ENCODE results near the gene NETO2. TPM values are rescaled to one million over a fixed set of nuclear protein-coding genes. Genes with fewer than 3 reads are reported as not detected.

NETO2 gene
- total and polyA plus RNA-seq, 2 donors from 2014 or later, result 1.4 to 4.8 TPM

GRCh38 chr16:47132308-47132707, 11.4 kb downstream of the NETO2 start:
- DNase-seq (peak in 1 of 5 donors; percentile 16), FAIRE-seq (no peak)
- Histone ChIP-seq H3K9me3 (ENCODE audit: control insufficient read depth in 2 of 3, insufficient read depth in 1 of 3, low read length in 3 of 3) (peaks cover 0 to 3% (median 0%) of the 10 kb centered on the region in 3 donors), H3K36me3 (ENCODE audit: control insufficient read depth in 2 of 3, insufficient read depth in 3 of 3, low read length in 3 of 3) (no peaks in the 10 kb centered on the region), H3K4me1 (ENCODE audit: control insufficient read depth in 2 of 3, insufficient read depth in 2 of 3, low read depth in 1 of 3, low read length in 3 of 3) (no peaks in the 10 kb centered on the region), H3K27me3 (ENCODE audit: control insufficient read depth, insufficient read depth, low read length) (no peaks in the 10 kb centered on the region), H3K4me3 (ENCODE audit: low read length in 3 of 3) (no peak overlapping the region), H3K9ac (ENCODE audit: low read length in 3 of 3) (no peak overlapping the region), H3K27ac (ENCODE audit: low read depth in 2 of 2, low read length in 2 of 2) (no peak overlapping the region)
- TF ChIP-seq, protein P1, sequence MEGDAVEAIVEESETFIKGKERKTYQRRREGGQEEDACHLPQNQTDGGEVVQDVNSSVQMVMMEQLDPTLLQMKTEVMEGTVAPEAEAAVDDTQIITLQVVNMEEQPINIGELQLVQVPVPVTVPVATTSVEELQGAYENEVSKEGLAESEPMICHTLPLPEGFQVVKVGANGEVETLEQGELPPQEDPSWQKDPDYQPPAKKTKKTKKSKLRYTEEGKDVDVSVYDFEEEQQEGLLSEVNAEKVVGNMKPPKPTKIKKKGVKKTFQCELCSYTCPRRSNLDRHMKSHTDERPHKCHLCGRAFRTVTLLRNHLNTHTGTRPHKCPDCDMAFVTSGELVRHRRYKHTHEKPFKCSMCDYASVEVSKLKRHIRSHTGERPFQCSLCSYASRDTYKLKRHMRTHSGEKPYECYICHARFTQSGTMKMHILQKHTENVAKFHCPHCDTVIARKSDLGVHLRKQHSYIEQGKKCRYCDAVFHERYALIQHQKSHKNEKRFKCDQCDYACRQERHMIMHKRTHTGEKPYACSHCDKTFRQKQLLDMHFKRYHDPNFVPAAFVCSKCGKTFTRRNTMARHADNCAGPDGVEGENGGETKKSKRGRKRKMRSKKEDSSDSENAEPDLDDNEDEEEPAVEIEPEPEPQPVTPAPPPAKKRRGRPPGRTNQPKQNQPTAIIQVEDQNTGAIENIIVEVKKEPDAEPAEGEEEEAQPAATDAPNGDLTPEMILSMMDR (IDR thresholded peaks at IDR 0.05; ENCODE audit: borderline replicate concordance, extremely low read depth, insufficient read depth), result no peak
- intact Hi-C loops (cut with DNase I), result no loop called here

- Histone ChIP-seq H3K27ac (ENCODE audit: low read depth in 2 of 2, low read length in 2 of 2) (no peak overlapping the region), H3K36me3 (ENCODE audit: control insufficient read depth in 2 of 3, insufficient read depth in 3 of 3, low read length in 3 of 3) (no peaks in the 10 kb centered on the region), H3K9me3 (ENCODE audit: control insufficient read depth in 2 of 3, insufficient read depth in 1 of 3, low read length in 3 of 3) (peaks cover 0 to 3% (median 0%) of the 10 kb centered on the region in 3 donors), H3K27me3 (ENCODE audit: control insufficient read depth, insufficient read depth, low read length) (no peaks in the 10 kb centered on the region), H3K4me1 (ENCODE audit: control insufficient read depth in 2 of 3, insufficient read depth in 2 of 3, low read depth in 1 of 3, low read length in 3 of 3) (no peaks in the 10 kb centered on the region), H3K9ac (ENCODE audit: low read length in 3 of 3) (no peak overlapping the region), H3K4me3 (ENCODE audit: low read length in 3 of 3) (no peak overlapping the region)
- FAIRE-seq (no peak), DNase-seq (no peak)
- TF ChIP-seq, protein P1 (IDR thresholded peaks at IDR 0.05; ENCODE audit: borderline replicate concordance, extremely low read depth, insufficient read depth), result no peak
- intact Hi-C loops (cut with DNase I), result no loop called here
Measured at GRCh38 chr16:47129755-47130435, 13.8 kb downstream of the NETO2 start.

DNA sequence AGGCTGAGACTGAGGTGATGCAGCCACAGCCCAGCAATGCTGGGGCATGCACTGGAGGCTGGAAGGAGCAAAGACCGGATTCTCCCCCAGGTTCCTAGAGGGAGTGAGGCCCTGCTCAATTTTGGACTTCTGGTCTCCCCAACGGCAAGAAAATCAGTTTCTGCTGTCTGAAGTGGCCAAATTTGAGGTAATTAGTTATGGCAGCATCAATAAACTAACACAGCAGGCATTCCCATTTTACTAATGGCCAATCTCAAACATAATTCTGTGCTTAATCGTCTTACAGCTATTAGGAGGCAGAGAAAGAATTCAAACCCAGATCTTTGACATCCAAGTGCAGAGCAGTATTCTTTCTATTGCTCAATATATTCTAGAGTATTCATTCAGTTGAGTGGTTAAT, 16.2 kb downstream of the NETO2 start:
- Histone ChIP-seq H3K4me3 (ENCODE audit: low read length in 3 of 3) (no peak overlapping the region), H3K27ac (ENCODE audit: low read depth in 2 of 2, low read length in 2 of 2) (no peak overlapping the region), H3K27me3 (ENCODE audit: control insufficient read depth, insufficient read depth, low read length) (no peaks in the 10 kb centered on the region), H3K9me3 (ENCODE audit: control insufficient read depth in 2 of 3, insufficient read depth in 1 of 3, low read length in 3 of 3) (peaks cover 0 to 3% (median 0%) of the 10 kb centered on the region in 3 donors), H3K4me1 (ENCODE audit: control insufficient read depth in 2 of 3, insufficient read depth in 2 of 3, low read depth in 1 of 3, low read length in 3 of 3) (no peaks in the 10 kb centered on the region), H3K9ac (ENCODE audit: low read length in 3 of 3) (no peak overlapping the region), H3K36me3 (ENCODE audit: control insufficient read depth in 2 of 3, insufficient read depth in 3 of 3, low read length in 3 of 3) (no peaks in the 10 kb centered on the region)
- TF ChIP-seq, protein P1 (IDR thresholded peaks at IDR 0.05; ENCODE audit: borderline replicate concordance, extremely low read depth, insufficient read depth), result no peak
- intact Hi-C loops (cut with DNase I), result no loop called here
- FAIRE-seq (no peak), DNase-seq (no peak)
